A549 (cell line): Measurements from ENCODE around the gene GLB1L2. TPM values are rescaled to one million over a fixed set of nuclear protein-coding genes. Genes with fewer than 3 reads are reported as not detected.

Experiments
- ATAC-seq, 2 experiments: fragments of 200-7000 bp in 1 of 2; fragments of >200 bp in 1 of 2; cut with Nextera tagmentation in 1 of 2; cut with Tn5 transposase in 1 of 2; 3 replicates each; pipeline versions ENCODE4 v1.8.0 to v1.9.1; 2018 to 2020; ENCODE audit warnings: mild to moderate bottlenecking in 1 of 2, moderate library complexity in 1 of 2
- CTCF ChIA-PET: fragments of 300-600 bp; sonication (Branson Sonifier 250); formaldehyde crosslinking; extraction: SDS; loops from one replicate; lab custom pipeline; 2021; ENCODE audit warnings: antibody characterized with exemption, inconsistent platforms; lab: Yijun Ruan, JAX
- POLR2A ChIA-PET: fragments of 350-600 bp; formaldehyde crosslinking; extraction: SDS; loops from one replicate; lab custom pipeline; 2021; ENCODE audit warnings: antibody characterized with exemption, inconsistent platforms; lab: Yijun Ruan, JAX
- DNase-seq, 2 experiments: peaks; one replicate each; pipeline versions ENCODE4 v3.0.0 to v3.0.0-alpha.2; 2011 to 2016; ENCODE audit warnings: low read depth in 1 of 2, low spot score in 1 of 2
- FAIRE-seq: peaks from 2 replicates; lab custom pipeline; 2011; peaks lifted over from hg19 to GRCh38; lab: Jason Lieb, UNC
- H3K27ac ChIP-seq, 2 experiments: fragments of >200 bp; sonication (Bioruptor Twin); formaldehyde crosslinking; 3 replicates each; pipeline ENCODE4 v1.5.1; 2016 to 2017
- H3K4me1 ChIP-seq: fragments of >200 bp; sonication (Bioruptor Twin); formaldehyde crosslinking; 3 replicates; pipeline ENCODE4 v1.6.1; 2016
- H3K4me2 ChIP-seq: fragments of >200 bp; sonication (Bioruptor Twin); formaldehyde crosslinking; 3 replicates; pipeline ENCODE4 v1.6.1; 2016
- H3K4me3 ChIP-seq: fragments of >200 bp; sonication (Bioruptor Twin); formaldehyde crosslinking; 3 replicates; pipeline ENCODE4 v1.5.1; 2016
- H3K9me3 ChIP-seq: fragments of >200 bp; sonication (Bioruptor Twin); formaldehyde crosslinking; 3 replicates; pipeline ENCODE4 v1.6.1; 2016
- CBX2 ChIP-seq: fragments of 200-600 bp; sonication (generic); IDR thresholded peaks from 2 replicates; pipeline ENCODE4 v1.6.1; 2016; ENCODE audit warnings: low read depth, mild to moderate bottlenecking, borderline replicate concordance
- CBX8 ChIP-seq: fragments of 200-600 bp; sonication (generic); IDR thresholded peaks from 2 replicates; pipeline ENCODE4 v1.6.1; 2016
- CHD4 ChIP-seq: fragments of 200-600 bp; sonication (generic); IDR thresholded peaks from 2 replicates; pipeline ENCODE4 v1.6.1; 2016; ENCODE audit warnings: antibody characterized with exemption, mild to moderate bottlenecking, borderline replicate concordance
- FOSB ChIP-seq: fragments of 250-450 bp; sonication (Bioruptor Pico); IDR thresholded peaks from 2 replicates; pipeline ENCODE4 v1.5.0; 2020; ENCODE audit warnings: mild to moderate bottlenecking, moderate library complexity
- HEYL ChIP-seq: fragments of 250-450 bp; sonication (Bioruptor Pico); IDR thresholded peaks from 2 replicates; pipeline ENCODE4 v1.8.0; 2021; ENCODE audit warnings: mild to moderate bottlenecking, moderate library complexity
- HOXB13 ChIP-seq: fragments of 250-450 bp; sonication (Bioruptor Pico); IDR thresholded peaks from 2 replicates; pipeline ENCODE4 v1.5.0; 2020; ENCODE audit warnings: low read depth, mild to moderate bottlenecking, moderate library complexity
- HOXB5 ChIP-seq: fragments of 250-450 bp; sonication (Bioruptor Pico); IDR thresholded peaks from 2 replicates; pipeline ENCODE4 v1.5.0; 2020; ENCODE audit warnings: mild to moderate bottlenecking, moderate library complexity
- JUN ChIP-seq, 2 experiments: fragments of >200 bp; sonication (Bioruptor Twin); formaldehyde crosslinking; IDR thresholded peaks; 2 replicates in 1 of 2; 3 replicates in 1 of 2; pipeline ENCODE4 v1.6.1; 2016 to 2017
- KDM1A ChIP-seq: fragments of 200-600 bp; sonication (generic); IDR thresholded peaks from 2 replicates; pipeline ENCODE4 v1.6.1; 2016; ENCODE audit warnings: low read depth, mild to moderate bottlenecking
- KDM5A ChIP-seq: fragments of 200-600 bp; sonication (generic); IDR thresholded peaks from 2 replicates; pipeline ENCODE4 v1.6.1; 2016; ENCODE audit warnings: antibody characterized with exemption, mild to moderate bottlenecking
- MAZ ChIP-seq: fragments of 150-350 bp; IDR thresholded peaks from 2 replicates; pipeline ENCODE4 v1.6.1; 2014; ENCODE audit warnings: antibody characterized with exemption, low read depth, low read length, borderline replicate concordance
- NPAS2 ChIP-seq: fragments of 250-450 bp; sonication (Bioruptor Pico); IDR thresholded peaks from 2 replicates; pipeline ENCODE4 v1.8.0; 2022; ENCODE audit warnings: mild to moderate bottlenecking, moderate library complexity, borderline replicate concordance
- PHF8 ChIP-seq: fragments of 200-600 bp; sonication (generic); IDR thresholded peaks from 2 replicates; pipeline ENCODE4 v1.6.1; 2016; ENCODE audit warnings: low read depth, mild to moderate bottlenecking, antibody characterized with exemption, moderate library complexity, borderline replicate concordance
- RCOR1 ChIP-seq: fragments of 150-350 bp; IDR thresholded peaks from 2 replicates; pipeline ENCODE4 v1.6.1; 2014; ENCODE audit warnings: antibody characterized with exemption, low read length, low read depth
- RFX5 ChIP-seq: fragments of 450-650 bp; IDR thresholded peaks from 2 replicates; pipeline ENCODE4 v1.7.1; 2014; ENCODE audit warnings: antibody characterized with exemption, mild to moderate bottlenecking, moderate library complexity
- SREBF2 ChIP-seq: fragments of 450-650 bp; IDR thresholded peaks from 2 replicates; pipeline ENCODE4 v1.6.1; 2014; ENCODE audit warnings: mild to moderate bottlenecking, moderate library complexity
- TFCP2L1 ChIP-seq: fragments of 250-450 bp; sonication (Bioruptor Pico); IDR thresholded peaks from 2 replicates; pipeline ENCODE4 v1.5.0; 2021; ENCODE audit warnings: mild to moderate bottlenecking
- TP53 ChIP-seq: fragments of 250-450 bp; sonication (Bioruptor Pico); IDR thresholded peaks from 2 replicates; pipeline ENCODE4 v1.5.0; 2021; ENCODE audit warnings: mild to moderate bottlenecking, moderate library complexity
- WGBS: methylation state at CpG from one replicate; pipeline ENCODE4 v1.1.6; 2017; ENCODE audit errors: missing lambda C conversion rate; 5-methylcytosine and 5-hydroxymethylcytosine counted together
- polyA plus RNA-seq, 4 experiments: library from polyadenylated mRNA; depleted of rRNA in 3 of 4; stranded (reverse); fragments of >200 nt; fragmentation: RNase III in 1 of 4; extraction: RNeasy Plus Mini Kit Qiagen cat#74134 plus additional on column Dnase treatment in 1 of 4; gene quantifications; 2 replicates in 3 of 4; 3 replicates in 1 of 4; pipeline ENCODE4 v1.2.3, GENCODE V29; 2011 to 2017
- TF ChIP-seq, protein P1 (sequence below): IDR thresholded peaks from 2 replicates; pipeline ENCODE4 v1.6.1; 2012
- TF ChIP-seq, protein P2 (sequence below): IDR thresholded peaks from 2 replicates; pipeline ENCODE4 v1.6.1; 2012; ENCODE audit warnings: low read depth, borderline replicate concordance
- TF ChIP-seq, protein P3 (sequence below): fragments of 150-350 bp; IDR thresholded peaks from 2 replicates; pipeline ENCODE4 v1.6.1; 2014; ENCODE audit warnings: low read depth, mild to moderate bottlenecking, low read length
- TF ChIP-seq, protein P4 (sequence below): IDR thresholded peaks from 2 replicates; pipeline ENCODE4 v1.6.1; 2012

Gene GLB1L2
- polyA plus RNA-seq, 2 of the 4 experiments (the other 2 are of a cell fraction): 1.1 to 3.5 TPM

DNA sequence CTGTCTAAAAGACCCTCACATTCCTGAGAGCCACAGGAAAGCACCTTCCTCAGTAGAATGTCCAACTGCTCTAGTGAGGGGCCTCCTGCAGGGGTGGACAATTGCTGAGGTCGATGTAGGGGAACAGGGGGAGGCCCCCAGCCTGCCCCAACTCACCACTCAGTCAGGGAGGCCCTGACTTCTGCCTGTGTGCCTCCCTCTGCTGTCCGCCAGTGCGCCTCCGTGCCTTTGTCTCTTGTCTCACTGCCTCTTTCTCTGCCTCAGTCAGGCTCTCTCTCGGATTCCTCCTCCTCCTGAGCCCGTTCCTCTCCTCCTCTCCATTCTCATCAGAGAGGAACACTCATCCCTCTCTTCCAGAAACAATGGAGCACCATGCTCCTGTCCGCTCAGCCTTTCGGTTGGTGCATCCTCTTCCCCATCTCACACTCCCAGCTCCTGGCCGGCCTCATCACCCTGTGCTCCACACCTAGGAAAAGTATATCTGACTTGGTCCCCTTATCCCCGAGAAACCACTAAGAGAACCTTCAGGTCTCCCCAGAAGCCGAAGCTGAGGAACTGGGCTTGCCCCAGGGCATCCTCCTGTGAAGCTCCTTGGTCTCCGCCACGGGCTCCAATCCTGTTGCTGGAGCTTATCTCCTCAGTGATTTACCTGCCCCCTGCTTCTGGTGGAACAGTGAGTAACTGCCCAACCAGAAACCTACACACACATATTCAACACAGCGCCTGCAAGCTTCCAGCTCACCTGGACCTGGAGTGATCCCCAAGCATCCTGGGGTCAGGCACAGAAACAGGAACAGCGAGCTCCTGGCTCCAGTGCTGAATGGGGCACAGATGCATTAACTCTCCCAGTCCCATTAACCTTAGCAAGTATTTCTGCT is 78.0 kb downstream of the GLB1L2 start:
- WGBS: 41% methylated on average over 8 of the region's 15 CpGs
- ATAC-seq (no peak), FAIRE-seq (no peak), DNase-seq (no peak)
- Histone ChIP-seq H3K4me2 (no peak overlapping the region), H3K9me3 (no peaks in the 10 kb centered on the region), H3K4me3 (no peak overlapping the region), H3K27ac (no peak overlapping the region), H3K4me1 (no peaks in the 10 kb centered on the region)
- ChIA-PET CTCF (no interaction called here), POLR2A (no interaction called here)
- no peak for TF ChIP-seq MAZ
- TF ChIP-seq, protein P1, sequence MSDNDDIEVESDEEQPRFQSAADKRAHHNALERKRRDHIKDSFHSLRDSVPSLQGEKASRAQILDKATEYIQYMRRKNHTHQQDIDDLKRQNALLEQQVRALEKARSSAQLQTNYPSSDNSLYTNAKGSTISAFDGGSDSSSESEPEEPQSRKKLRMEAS: no peak
- TF ChIP-seq TP53 (CRISPR knock-in tag): no peak
- TF ChIP-seq, protein P2, sequence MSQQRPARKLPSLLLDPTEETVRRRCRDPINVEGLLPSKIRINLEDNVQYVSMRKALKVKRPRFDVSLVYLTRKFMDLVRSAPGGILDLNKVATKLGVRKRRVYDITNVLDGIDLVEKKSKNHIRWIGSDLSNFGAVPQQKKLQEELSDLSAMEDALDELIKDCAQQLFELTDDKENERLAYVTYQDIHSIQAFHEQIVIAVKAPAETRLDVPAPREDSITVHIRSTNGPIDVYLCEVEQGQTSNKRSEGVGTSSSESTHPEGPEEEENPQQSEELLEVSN: no peak
- TF ChIP-seq, protein P3, sequence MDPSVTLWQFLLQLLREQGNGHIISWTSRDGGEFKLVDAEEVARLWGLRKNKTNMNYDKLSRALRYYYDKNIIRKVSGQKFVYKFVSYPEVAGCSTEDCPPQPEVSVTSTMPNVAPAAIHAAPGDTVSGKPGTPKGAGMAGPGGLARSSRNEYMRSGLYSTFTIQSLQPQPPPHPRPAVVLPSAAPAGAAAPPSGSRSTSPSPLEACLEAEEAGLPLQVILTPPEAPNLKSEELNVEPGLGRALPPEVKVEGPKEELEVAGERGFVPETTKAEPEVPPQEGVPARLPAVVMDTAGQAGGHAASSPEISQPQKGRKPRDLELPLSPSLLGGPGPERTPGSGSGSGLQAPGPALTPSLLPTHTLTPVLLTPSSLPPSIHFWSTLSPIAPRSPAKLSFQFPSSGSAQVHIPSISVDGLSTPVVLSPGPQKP: no peak
- no peak for TF ChIP-seq SREBF2
- no peak for TF ChIP-seq HOXB13 (CRISPR knock-in tag)
- no peak for TF ChIP-seq RCOR1
- TF ChIP-seq JUN (IDR thresholded peaks at IDR 0.05): no peak
- TF ChIP-seq PHF8: no peak
- no peak for TF ChIP-seq RFX5
- no peak for TF ChIP-seq KDM5A
- no peak for TF ChIP-seq NPAS2 (CRISPR knock-in tag)
- TF ChIP-seq CBX8: no peak
- no peak for TF ChIP-seq FOSB (CRISPR knock-in tag)
- TF ChIP-seq TFCP2L1 (CRISPR knock-in tag): no peak

DNA sequence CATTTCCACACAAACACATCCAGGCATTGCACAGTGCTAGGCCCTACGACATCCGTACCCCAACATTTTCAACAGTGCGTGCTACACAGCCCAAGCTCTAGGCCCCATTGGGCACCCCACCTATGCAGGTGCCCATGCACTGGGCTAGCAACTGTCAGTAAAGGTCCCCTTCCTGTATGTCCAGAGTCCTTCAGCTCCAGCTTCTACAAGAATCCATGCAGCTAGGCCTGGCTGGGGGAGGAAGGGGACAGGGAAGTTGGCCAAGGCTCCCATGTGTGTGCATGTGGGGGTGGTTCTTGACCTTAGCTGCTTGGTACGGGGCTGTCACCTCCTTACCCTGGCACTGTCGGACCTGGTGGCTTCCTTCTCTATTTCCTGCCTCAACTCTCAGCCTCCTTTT is 79.0 kb downstream of the GLB1L2 start:
- no peak overlapping the region for H3K27ac ChIP-seq
- POLR2A ChIA-PET: no interaction called here
- no peak for FAIRE-seq
- 45% methylated on average over 2 of the region's 5 CpGs for WGBS
- no peak overlapping the region for H3K4me2 ChIP-seq
- CTCF ChIA-PET: interaction anchor here (0.7 kb wide), 1 partner anchor 123 kb away, joined by 3 read pairs; no protein-coding TSS in a partner anchor
- no peak for DNase-seq
- TF ChIP-seq PHF8 (no peak), CHD4 (no peak), HEYL (CRISPR knock-in tag) (no peak), MAZ (no peak), HOXB5 (no peak), CBX2 (no peak), KDM1A (no peak)
- TF ChIP-seq, protein P4, sequence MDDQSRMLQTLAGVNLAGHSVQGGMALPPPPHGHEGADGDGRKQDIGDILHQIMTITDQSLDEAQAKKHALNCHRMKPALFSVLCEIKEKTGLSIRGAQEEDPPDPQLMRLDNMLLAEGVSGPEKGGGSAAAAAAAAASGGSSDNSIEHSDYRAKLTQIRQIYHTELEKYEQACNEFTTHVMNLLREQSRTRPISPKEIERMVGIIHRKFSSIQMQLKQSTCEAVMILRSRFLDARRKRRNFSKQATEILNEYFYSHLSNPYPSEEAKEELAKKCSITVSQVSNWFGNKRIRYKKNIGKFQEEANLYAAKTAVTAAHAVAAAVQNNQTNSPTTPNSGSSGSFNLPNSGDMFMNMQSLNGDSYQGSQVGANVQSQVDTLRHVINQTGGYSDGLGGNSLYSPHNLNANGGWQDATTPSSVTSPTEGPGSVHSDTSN: no peak
- no peaks in the 10 kb centered on the region for H3K4me1 ChIP-seq
- H3K4me3 ChIP-seq: no peak overlapping the region
- ATAC-seq: no peak
- no peaks in the 10 kb centered on the region for H3K9me3 ChIP-seq
